GM21717 (cell line): ENCODE data around the gene NUB1.

Source experiments
- ATAC-seq: cut with Tn5 transposase; IDR thresholded peaks from one replicate; pipeline ENCODE4 v1.9.1; 2021; ENCODE audit warnings: mild to moderate bottlenecking, moderate library complexity; ENCODE audit not compliant: unreplicated experiment

Gene NUB1

DNA sequence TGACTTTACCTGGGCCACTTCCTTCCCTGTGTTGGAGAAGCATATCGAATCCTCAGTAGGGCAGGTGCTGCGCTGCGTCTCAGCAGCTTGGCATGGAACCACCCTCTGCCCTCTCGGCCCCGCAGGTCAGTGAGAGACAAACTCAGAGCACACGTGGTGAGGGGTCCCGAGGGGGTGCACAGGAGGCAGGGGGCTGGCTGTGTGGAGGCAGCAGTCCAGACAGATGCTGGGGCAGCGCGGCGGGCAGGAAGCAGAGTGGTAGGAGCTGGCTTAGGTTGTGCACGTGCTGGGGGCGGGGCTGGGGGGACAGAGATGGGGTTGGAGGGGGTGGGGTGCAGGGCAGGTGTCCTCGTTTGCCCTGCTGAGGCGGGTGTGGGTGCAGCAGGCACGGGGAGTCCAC lies 33.1 kb downstream of the NUB1 start:
- ATAC-seq: no peak

GRCh38 chr7:151375530-151376217 lies 34.1 kb downstream of the NUB1 start:
- ATAC-seq: no peak

DNA sequence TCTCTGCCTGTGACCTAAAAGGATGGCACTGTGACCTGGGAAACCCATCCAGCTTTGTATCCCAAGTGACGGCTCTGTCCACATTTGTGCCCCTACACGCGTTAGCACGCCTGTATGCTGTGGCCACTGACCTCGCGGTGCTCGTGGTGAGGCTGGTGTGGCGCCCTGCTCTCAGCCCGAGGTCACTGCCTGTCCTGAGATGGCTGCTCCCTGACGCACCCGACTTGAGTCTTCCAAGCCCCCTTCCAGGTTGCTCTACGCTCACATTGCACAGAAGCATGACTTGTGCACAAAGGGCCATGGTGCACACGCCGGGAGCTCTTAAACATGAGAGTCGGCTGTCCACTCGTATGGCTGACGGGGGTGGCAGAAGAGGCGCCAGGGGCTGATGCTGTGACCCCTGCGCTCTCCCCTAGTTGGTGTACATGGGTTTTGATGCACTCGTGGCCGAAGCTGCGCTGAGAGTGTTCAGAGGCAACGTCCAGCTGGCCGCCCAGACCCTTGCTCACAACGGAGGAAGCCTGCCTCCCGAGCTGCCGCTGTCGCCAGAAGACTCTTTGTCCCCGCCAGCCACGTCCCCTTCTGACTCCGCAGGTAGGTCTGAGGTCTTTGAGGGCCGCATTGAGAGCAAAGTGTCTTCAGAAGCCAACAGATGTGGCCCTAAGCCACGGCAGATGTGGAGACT lies 34.7 kb downstream of the NUB1 start:
- ATAC-seq: no peak

GRCh38 chr7:151377406-151377805 lies 35.8 kb downstream of the NUB1 start:
- no peak for ATAC-seq

DNA sequence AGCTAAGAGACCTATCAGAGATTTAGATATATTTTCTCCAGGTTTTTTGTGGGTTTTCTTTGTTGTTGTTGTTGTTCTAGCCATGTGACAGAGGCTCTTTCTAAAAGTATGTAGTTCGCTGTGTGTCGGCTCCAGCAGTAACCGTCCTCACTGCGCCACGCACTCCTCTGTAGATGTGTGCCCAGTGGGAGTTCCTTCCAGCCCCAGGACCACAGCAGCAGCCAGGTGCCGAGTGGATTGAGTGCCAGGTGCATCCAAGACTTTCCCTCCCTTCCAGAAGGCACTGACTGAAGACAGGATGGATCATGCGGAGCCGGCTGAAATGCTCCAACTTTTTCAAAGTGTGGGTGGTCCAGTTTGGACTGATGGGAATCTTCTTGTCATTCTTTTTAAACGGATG lies 36.4 kb downstream of the NUB1 start:
- no peak for ATAC-seq

GRCh38 chr7:151378496-151379192 lies 37.0 kb downstream of the NUB1 start:
- ATAC-seq: no peak

- ATAC-seq: no peak
Measured at GRCh38 chr7:151379193-151379520, 37.5 kb downstream of the NUB1 start.

DNA sequence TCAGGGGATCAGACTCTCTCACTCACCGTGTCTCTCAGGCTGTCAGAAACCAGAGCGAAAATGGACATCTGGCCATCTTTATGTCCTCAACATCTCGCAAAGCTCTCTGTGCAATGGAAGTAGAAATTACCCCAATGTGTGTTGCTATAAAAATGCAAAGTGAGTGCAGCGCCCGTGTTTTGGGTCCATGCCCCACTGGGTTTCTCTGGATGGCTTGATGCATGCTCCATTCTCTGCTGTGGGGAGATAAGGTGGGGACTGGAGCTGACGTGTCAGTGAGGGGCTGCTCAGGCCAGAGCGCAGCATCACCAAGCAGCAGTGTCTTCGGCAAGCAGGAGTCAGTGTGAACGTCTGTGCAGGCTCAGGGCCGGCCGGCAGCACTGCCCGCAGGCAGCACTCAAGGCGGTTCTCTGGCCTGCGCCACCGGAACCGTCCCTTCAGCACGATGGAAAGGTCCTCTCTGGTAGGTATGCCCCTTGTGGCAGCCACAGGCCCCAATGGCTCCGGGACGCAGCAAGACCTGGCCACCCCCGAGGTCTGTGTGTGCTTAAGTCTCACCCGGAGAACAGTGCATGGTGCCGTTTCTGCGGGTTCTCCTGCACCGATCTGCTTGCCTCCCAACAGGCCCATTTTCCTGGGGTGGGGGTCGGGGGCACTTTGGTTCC lies 38.1 kb downstream of the NUB1 start:
- ATAC-seq: no peak

DNA sequence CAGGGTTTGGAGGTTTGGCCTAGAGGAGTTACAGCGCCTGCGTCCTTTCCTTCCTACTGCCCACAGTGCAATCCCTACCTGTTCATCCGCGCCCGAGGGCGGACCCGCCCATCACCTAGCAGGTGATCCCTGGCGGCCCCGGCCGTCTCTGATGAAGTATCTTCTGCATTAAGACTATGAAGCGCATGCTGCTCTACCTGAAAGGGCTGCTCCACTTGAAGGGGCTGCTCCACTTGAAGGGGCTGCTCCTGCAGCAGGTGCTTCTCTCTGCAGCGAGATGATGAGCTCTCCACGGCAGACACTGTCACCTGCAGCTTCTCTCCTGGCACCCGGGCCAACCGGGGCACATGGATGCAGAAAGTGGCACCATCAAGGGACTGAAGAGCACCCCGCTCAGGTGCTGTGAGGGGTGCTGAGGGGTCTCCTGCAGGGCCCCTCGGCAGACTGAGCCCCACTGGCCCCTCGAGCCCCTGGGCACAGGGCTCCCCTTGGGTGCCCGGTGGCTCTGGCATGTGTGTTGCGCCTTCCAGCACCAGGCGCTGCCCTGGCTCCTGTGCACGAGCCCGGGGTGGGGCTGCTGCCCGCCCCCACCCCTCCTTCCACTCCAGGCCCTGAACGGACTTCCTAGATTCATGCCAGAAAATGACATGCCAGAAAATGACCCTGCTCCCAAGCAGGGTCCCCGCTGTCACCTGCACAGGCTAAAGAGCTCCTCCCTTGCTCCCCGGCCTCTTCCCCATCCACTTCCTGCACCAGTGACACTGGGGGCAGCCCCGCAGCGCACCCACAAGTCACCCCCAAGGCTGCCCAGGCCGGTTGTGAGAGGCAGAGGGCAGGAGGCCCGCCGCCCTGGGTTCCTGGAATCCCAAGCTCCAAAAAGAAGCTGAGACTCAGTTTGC lies 38.8 kb downstream of the NUB1 start:
- ATAC-seq: no peak

- no peak for ATAC-seq
Measured at GRCh38 chr7:151381098-151381347, 39.4 kb downstream of the NUB1 start.

- ATAC-seq: no peak
Measured at GRCh38 chr7:151381348-151382078, 39.9 kb downstream of the NUB1 start.

GRCh38 chr7:151382079-151382885 lies 40.7 kb downstream of the NUB1 start:
- ATAC-seq: no peak

- ATAC-seq: no peak
Measured at GRCh38 chr7:151383638-151384351, 42.2 kb downstream of the NUB1 start.

DNA sequence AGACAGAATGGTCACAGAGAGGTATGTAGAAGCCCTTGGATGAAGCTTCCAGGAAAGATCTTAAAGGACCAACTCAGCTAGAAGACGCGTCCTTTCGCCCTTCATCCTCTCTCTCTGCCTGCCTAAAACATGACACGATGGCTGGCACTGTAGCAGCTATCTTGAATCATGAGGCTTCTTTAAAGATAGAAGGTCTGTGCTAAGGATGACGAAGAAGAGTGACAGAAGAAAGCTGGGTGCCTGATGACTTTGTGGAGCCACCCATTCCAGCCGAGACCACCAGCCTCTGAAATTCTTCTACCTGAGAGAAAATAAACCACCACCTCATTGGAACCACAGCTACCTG lies 42.7 kb downstream of the NUB1 start:
- ATAC-seq: no peak

GRCh38 chr7:151384776-151385625 lies 43.4 kb downstream of the NUB1 start:
- no peak for ATAC-seq

DNA sequence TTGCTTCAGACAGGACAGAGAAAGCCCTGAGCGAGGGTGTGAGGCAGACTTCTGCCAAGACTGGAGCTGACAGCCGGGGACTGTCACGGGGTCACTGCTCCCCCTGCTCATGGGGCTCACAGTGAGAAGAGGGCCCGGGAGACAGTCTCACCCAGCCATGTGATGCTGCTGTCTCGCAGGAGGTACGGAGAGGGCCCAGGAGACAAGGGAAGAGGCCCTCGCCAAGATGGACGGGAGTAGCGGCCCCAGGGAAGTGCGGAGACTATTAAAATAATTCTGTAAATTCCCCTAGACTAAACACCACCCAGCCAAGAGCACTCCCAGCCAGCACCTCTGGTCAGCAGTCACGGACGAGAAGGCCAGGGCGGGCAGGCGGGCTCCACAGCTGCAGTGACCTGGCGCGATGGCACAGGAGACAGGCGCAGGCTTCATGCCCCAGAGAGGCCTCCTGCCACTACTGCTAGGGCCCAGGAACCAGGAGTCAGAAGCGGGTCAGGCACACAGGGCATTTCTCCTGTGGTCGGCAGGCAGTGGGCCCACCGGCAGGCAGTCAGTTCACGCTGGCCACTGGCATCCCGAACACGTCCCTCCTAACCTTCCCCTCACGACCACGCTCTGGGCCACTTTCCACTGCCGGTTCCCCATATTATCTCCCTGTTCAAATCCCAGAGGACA lies 44.2 kb downstream of the NUB1 start:
- ATAC-seq: no peak

- no peak for ATAC-seq
Measured at GRCh38 chr7:151386301-151387160, 44.9 kb downstream of the NUB1 start.
